LNCAP (cell line): Measurements from ENCODE around the gene JAKMIP3.

Experiments
- CTCF ChIP-seq: fragments of 450-650 bp; IDR thresholded peaks from 2 replicates; pipeline ENCODE4 v1.5.1; 2017; ENCODE audit warnings: mild to moderate bottlenecking

JAKMIP3 gene

GRCh38 chr10:132044803-132045202 lies 20.9 kb upstream of the JAKMIP3 start:
- no peak for TF ChIP-seq CTCF

GRCh38 chr10:132045324-132045723 lies 20.4 kb upstream of the JAKMIP3 start:
- TF ChIP-seq CTCF = no peak

GRCh38 chr10:132047575-132048293 lies 18.0 kb upstream of the JAKMIP3 start:
- no peak for TF ChIP-seq CTCF

GRCh38 chr10:132048294-132048667 lies 17.5 kb upstream of the JAKMIP3 start:
- no peak for TF ChIP-seq CTCF

- TF ChIP-seq CTCF = no peak
Observed at GRCh38 chr10:132050191-132050590, 15.6 kb upstream of the JAKMIP3 start.

- TF ChIP-seq CTCF = no peak
Observed at GRCh38 chr10:132052124-132052523, 13.6 kb upstream of the JAKMIP3 start.

GRCh38 chr10:132054564-132054963 lies 11.2 kb upstream of the JAKMIP3 start:
- no peak for TF ChIP-seq CTCF

GRCh38 chr10:132055616-132056015 lies 10.1 kb upstream of the JAKMIP3 start:
- TF ChIP-seq CTCF = no peak
